A673 (cell line): ENCODE results near the gene CTNNBL1.
"Not testable (repeated sequence)": the region's sequence is repeated elsewhere in the genome, so short reads cannot be mapped to it uniquely, and the experiment has no call there.

Source experiments
- CTCF ChIP-seq: fragments of 300-800, 200-600 bp; sonication (generic); conservative IDR thresholded peaks from 2 replicates; pipeline ENCODE4 v1.5.1; 2017; ENCODE audit warnings: low read depth, mild to moderate bottlenecking, antibody characterized with exemption, low read length, moderate library complexity, mixed read lengths
- EZH2 ChIP-seq: fragments of 200-600 bp; sonication (generic); IDR thresholded peaks from 2 replicates; pipeline ENCODE4 v1.6.1; 2017; ENCODE audit warnings: borderline replicate concordance, low read depth, mild to moderate bottlenecking, mixed read lengths, antibody characterized with exemption, low read length; ENCODE audit not compliant: poor library complexity, severe bottlenecking

DNA sequence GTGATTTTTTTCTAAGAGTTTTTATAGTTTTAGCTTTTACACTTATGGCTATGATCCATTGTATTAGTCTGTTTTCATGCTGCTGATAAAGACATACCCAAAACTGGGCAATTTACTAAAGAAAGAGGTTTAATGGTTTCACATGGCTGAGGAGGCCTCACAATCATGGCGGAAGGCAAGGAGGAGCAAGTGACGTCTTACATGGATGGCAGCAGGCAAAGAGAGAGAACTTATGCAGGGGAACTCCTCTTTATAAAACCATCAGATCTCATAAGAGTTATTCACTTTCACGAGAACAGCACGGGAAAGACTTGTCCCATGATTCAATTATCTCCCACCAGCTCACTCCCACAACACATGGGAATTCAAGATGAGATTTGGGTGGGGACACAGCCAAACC is 29.2 kb upstream of the CTNNBL1 start:
- TF ChIP-seq CTCF, EZH2: not testable (repeated sequence)
